ENCODE measurements around the gene CPZ. TPM values are rescaled to one million over a fixed set of nuclear protein-coding genes. Genes with fewer than 3 reads are reported as not detected.
"Not testable (repeated sequence)": the region's sequence is repeated elsewhere in the genome, so short reads cannot be mapped to it uniquely, and the experiment has no call there.

Gene CPZ
- total and polyA plus RNA-seq, 4 donors, result 0.13 to 10.0 (median 2.3) TPM

- DNase-seq, result peak in 1 of 2 donors; percentile 35
- no peak for ATAC-seq (ENCODE audit: low FRiP score)
- no peaks in the 10 kb centered on the region for H3K36me3 ChIP-seq (ENCODE audit: control insufficient read depth in 1 of 2, insufficient read depth in 2 of 2, low read length in 1 of 2)
- 70 to 71% methylated on average over 4 of the region's 4 CpGs for WGBS, 2 donors
- intact Hi-C loops (cut with DNase I), result no loop called here
- H3K27ac ChIP-seq (ENCODE audit: low read depth in 1 of 2, low read length in 2 of 2), result no peak overlapping the region
- no peaks in the 10 kb centered on the region for H3K4me1 ChIP-seq (ENCODE audit: control insufficient read depth in 1 of 2, insufficient read depth in 2 of 2, low read length in 2 of 2)
- H3K27me3 ChIP-seq (ENCODE audit: control insufficient read depth in 1 of 2, insufficient read depth in 2 of 2, low read length in 1 of 2), result no peaks in the 10 kb centered on the region
- H3K4me3 ChIP-seq (ENCODE audit: low read length in 2 of 2), result no peak overlapping the region
- H3K9me3 ChIP-seq (ENCODE audit: control insufficient read depth, low read length), result peaks cover 1% of the 10 kb centered on the region
Observed at GRCh38 chr4:8575457-8575856, 17.1 kb upstream of the CPZ start.

DNA sequence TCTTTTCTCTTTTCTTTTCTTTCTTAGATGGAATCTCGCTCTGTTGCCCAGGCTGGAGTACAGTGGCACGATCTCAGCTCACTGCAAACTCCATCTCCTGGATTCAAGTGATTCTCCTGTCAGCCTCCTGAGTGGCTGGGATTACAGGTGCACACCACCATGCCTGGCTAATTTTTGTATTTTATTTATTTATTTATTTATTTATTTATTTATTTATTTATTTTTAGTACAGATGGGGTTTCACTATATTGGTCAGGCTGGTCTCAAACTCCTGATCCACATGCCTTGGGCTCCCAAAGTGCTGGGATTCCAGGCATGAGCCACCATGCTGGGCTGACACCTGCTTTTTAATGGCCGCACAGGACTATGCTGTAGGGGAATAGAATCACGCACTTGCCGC lies 16.0 kb upstream of the CPZ start:
- H3K4me1 ChIP-seq (ENCODE audit: control insufficient read depth in 1 of 2, insufficient read depth in 2 of 2, low read length in 2 of 2); ATAC-seq (ENCODE audit: low FRiP score); H3K27ac ChIP-seq (ENCODE audit: low read depth in 1 of 2, low read length in 2 of 2); intact Hi-C loops (cut with DNase I); H3K9me3 ChIP-seq (ENCODE audit: control insufficient read depth, low read length); H3K36me3 ChIP-seq (ENCODE audit: control insufficient read depth in 1 of 2, insufficient read depth in 2 of 2, low read length in 1 of 2); H3K4me3 ChIP-seq (ENCODE audit: low read length in 2 of 2); H3K27me3 ChIP-seq (ENCODE audit: control insufficient read depth in 1 of 2, insufficient read depth in 2 of 2, low read length in 1 of 2); DNase-seq: not testable (repeated sequence)
- 87 to 88% methylated on average over 5 of the region's 5 CpGs for WGBS, 2 donors

DNA sequence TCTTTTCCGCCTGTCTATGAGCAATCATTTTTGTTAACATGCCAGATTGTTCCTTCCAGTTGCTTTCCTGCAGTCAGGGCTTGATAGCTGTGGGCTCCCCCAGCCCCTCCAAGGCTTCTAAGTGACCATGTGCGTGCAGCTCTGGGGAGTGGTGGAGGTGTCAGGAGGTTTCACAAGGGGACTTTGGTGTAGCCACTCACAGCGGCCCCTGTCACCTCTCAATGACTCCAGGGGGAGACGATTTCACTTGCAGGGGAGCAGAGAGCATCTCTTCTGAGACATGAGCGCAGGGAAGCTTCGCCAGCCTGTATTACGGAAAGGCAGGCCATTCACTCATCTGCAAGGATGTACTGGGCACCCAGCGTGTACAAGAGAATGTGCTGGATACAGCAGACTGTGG lies 15.5 kb upstream of the CPZ start:
- no peaks in the 10 kb centered on the region for H3K4me1 ChIP-seq (ENCODE audit: control insufficient read depth in 1 of 2, insufficient read depth in 2 of 2, low read length in 2 of 2)
- H3K9me3 ChIP-seq (ENCODE audit: control insufficient read depth, low read length), result no peaks in the 10 kb centered on the region
- 61 to 62% methylated on average over 8 of the region's 8 CpGs for WGBS, 2 donors
- ATAC-seq (ENCODE audit: low FRiP score) (no peak), DNase-seq (no peak)
- H3K27me3 ChIP-seq (ENCODE audit: control insufficient read depth in 1 of 2, insufficient read depth in 2 of 2, low read length in 1 of 2), result no peaks in the 10 kb centered on the region
- H3K4me3 ChIP-seq (ENCODE audit: low read length in 2 of 2), result no peak overlapping the region
- intact Hi-C loops (cut with DNase I), result no loop called here
- H3K36me3 ChIP-seq (ENCODE audit: control insufficient read depth in 1 of 2, insufficient read depth in 2 of 2, low read length in 1 of 2), result no peaks in the 10 kb centered on the region
- no peak overlapping the region for H3K27ac ChIP-seq (ENCODE audit: low read depth in 1 of 2, low read length in 2 of 2)

DNA sequence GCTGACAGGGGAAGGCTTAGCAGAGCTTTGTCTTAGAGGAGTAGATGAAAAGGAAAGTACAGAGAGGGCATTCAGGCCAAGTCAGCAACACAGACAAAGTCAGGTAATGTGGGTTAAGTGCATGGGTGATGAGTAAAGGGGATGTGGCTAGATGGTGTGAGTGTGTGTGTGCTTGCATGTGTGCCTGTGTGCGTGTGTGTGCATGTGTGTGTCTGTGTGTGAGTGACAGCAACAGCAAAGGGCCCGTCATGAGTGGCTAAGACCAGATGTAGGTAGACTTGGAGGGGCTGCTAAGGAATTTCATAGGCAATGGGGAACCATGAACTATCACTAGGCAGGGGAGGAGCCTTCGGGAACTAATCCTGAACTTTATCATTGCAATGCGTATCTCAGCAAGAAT lies 14.6 kb upstream of the CPZ start:
- intact Hi-C loops (cut with DNase I), result no loop called here
- DNase-seq (no peak), ATAC-seq (ENCODE audit: low FRiP score) (no peak)
- Histone ChIP-seq H3K9me3 (ENCODE audit: control insufficient read depth, low read length) (no peaks in the 10 kb centered on the region), H3K4me3 (ENCODE audit: low read length in 2 of 2) (no peak overlapping the region), H3K4me1 (ENCODE audit: control insufficient read depth in 1 of 2, insufficient read depth in 2 of 2, low read length in 2 of 2) (no peaks in the 10 kb centered on the region), H3K27me3 (ENCODE audit: control insufficient read depth in 1 of 2, insufficient read depth in 2 of 2, low read length in 1 of 2) (no peaks in the 10 kb centered on the region), H3K27ac (ENCODE audit: low read depth in 1 of 2, low read length in 2 of 2) (no peak overlapping the region), H3K36me3 (ENCODE audit: control insufficient read depth in 1 of 2, insufficient read depth in 2 of 2, low read length in 1 of 2) (no peaks in the 10 kb centered on the region)
- WGBS, 2 donors, result 73 to 78% methylated on average over 4 of the region's 4 CpGs

- Histone ChIP-seq H3K4me3 (ENCODE audit: low read length in 2 of 2) (no peak overlapping the region), H3K36me3 (ENCODE audit: control insufficient read depth in 1 of 2, insufficient read depth in 2 of 2, low read length in 1 of 2) (no peaks in the 10 kb centered on the region), H3K9me3 (ENCODE audit: control insufficient read depth, low read length) (no peaks in the 10 kb centered on the region), H3K27me3 (ENCODE audit: control insufficient read depth in 1 of 2, insufficient read depth in 2 of 2, low read length in 1 of 2) (no peaks in the 10 kb centered on the region), H3K4me1 (ENCODE audit: control insufficient read depth in 1 of 2, insufficient read depth in 2 of 2, low read length in 2 of 2) (no peaks in the 10 kb centered on the region), H3K27ac (ENCODE audit: low read depth in 1 of 2, low read length in 2 of 2) (no peak overlapping the region)
- intact Hi-C loops (cut with DNase I), result no loop called here
- 66 to 79% methylated on average over 3 of the region's 3 CpGs for WGBS, 2 donors
- ATAC-seq (ENCODE audit: low FRiP score), result no peak
- DNase-seq, result no peak
Observed at GRCh38 chr4:8578717-8579116, 13.8 kb upstream of the CPZ start.

GRCh38 chr4:8579526-8580320 lies 12.8 kb upstream of the CPZ start:
- 23 to 32% methylated on average over 12 of the region's 12 CpGs for WGBS, 2 donors

GRCh38 chr4:8580321-8581093 lies 12.1 kb upstream of the CPZ start, which contains the start of gene GPR78:
Gene GPR78 (plus strand): TSS chr4:8580392. CDS start chr4:8580983, 591 bp downstream.
- Histone ChIP-seq H3K9me3 (ENCODE audit: control insufficient read depth, low read length) (no peaks in the 10 kb centered on the region), H3K27me3 (ENCODE audit: control insufficient read depth in 1 of 2, insufficient read depth in 2 of 2, low read length in 1 of 2) (no peaks in the 10 kb centered on the region), H3K27ac (ENCODE audit: low read depth in 1 of 2, low read length in 2 of 2) (no peak within 1 kb of the TSS), H3K4me3 (ENCODE audit: low read length in 2 of 2) (no peak within 1 kb of the TSS), H3K36me3 (ENCODE audit: control insufficient read depth in 1 of 2, insufficient read depth in 2 of 2, low read length in 1 of 2) (no peaks in the 10 kb centered on the region), H3K4me1 (ENCODE audit: control insufficient read depth in 1 of 2, insufficient read depth in 2 of 2, low read length in 2 of 2) (no peaks in the 10 kb centered on the region)
- ATAC-seq (ENCODE audit: low FRiP score), result peak; percentile 71
- intact Hi-C loops (cut with DNase I), result no loop called here
- peak; percentile 69 to 88 for DNase-seq
- 1 to 3% methylated on average over 52 to 63 of the region's 63 CpGs for WGBS, 2 donors

More at GRCh38 chr4:8579526-8580320, 12.8 kb upstream of the CPZ start:
- H3K36me3 ChIP-seq (ENCODE audit: control insufficient read depth in 1 of 2, insufficient read depth in 2 of 2, low read length in 1 of 2), result no peaks in the 10 kb centered on the region
- intact Hi-C loops (cut with DNase I), result no loop called here
- no peak overlapping the region for H3K4me3 ChIP-seq (ENCODE audit: low read length in 2 of 2)
- no peaks in the 10 kb centered on the region for H3K9me3 ChIP-seq (ENCODE audit: control insufficient read depth, low read length)
- DNase-seq (no peak), ATAC-seq (ENCODE audit: low FRiP score) (no peak)
- no peak overlapping the region for H3K27ac ChIP-seq (ENCODE audit: low read depth in 1 of 2, low read length in 2 of 2)
- no peaks in the 10 kb centered on the region for H3K4me1 ChIP-seq (ENCODE audit: control insufficient read depth in 1 of 2, insufficient read depth in 2 of 2, low read length in 2 of 2)
- no peaks in the 10 kb centered on the region for H3K27me3 ChIP-seq (ENCODE audit: control insufficient read depth in 1 of 2, insufficient read depth in 2 of 2, low read length in 1 of 2)

GRCh38 chr4:8581094-8581861 lies 11.3 kb upstream of the CPZ start:
- Histone ChIP-seq H3K4me3 (ENCODE audit: low read length in 2 of 2) (no peak overlapping the region), H3K27me3 (ENCODE audit: control insufficient read depth in 1 of 2, insufficient read depth in 2 of 2, low read length in 1 of 2) (no peaks in the 10 kb centered on the region), H3K9me3 (ENCODE audit: control insufficient read depth, low read length) (no peaks in the 10 kb centered on the region), H3K4me1 (ENCODE audit: control insufficient read depth in 1 of 2, insufficient read depth in 2 of 2, low read length in 2 of 2) (no peaks in the 10 kb centered on the region), H3K27ac (ENCODE audit: low read depth in 1 of 2, low read length in 2 of 2) (no peak overlapping the region), H3K36me3 (ENCODE audit: control insufficient read depth in 1 of 2, insufficient read depth in 2 of 2, low read length in 1 of 2) (no peaks in the 10 kb centered on the region)
- intact Hi-C loops (cut with DNase I), result no loop called here
- peak in 1 of 2 donors; percentile 52 for DNase-seq
- peak; percentile 28 for ATAC-seq (ENCODE audit: low FRiP score)
- WGBS, 2 donors, result 47 to 50% methylated on average over 65 to 66 of the region's 66 CpGs

Data from aorta (tissue), 5 donors.